A673 (cell line): Measurements from ENCODE around the gene FBXO17. TPM values are rescaled to one million over a fixed set of nuclear protein-coding genes. Genes with fewer than 3 reads are reported as not detected.

ENCODE experiments used
- BruUV-seq: library from RNA; stranded (reverse); fragments of 400-500 nt; replicated peaks from 2 replicates; lab custom pipeline; 2021; lab: Mats Ljungman, UMichigan
- CTCF ChIA-PET: fragments of 300-600 bp; sonication (Branson Sonifier 250); formaldehyde crosslinking; loops from one replicate; lab custom pipeline; 2022; ENCODE audit warnings: antibody characterized with exemption; lab: Charles Lee
- POLR2A ChIA-PET: fragments of 300-600 bp; sonication (Branson Sonifier 250); formaldehyde crosslinking; loops from one replicate; lab custom pipeline; 2022; ENCODE audit warnings: antibody characterized with exemption; ENCODE audit not compliant: low non-redundant PET; lab: Charles Lee
- DNase-seq: peaks from one replicate; pipeline ENCODE4 v3.0.0-alpha.2; 2015; ENCODE audit warnings: low spot score
- H3K27ac ChIP-seq: fragments of 200-600 bp; sonication (generic); 2 replicates; pipeline ENCODE4 v1.5.1; 2016; ENCODE audit warnings: mixed run types, low read depth, mild to moderate bottlenecking, mixed read lengths, antibody characterized with exemption, low read length; ENCODE audit not compliant: poor library complexity, severe bottlenecking
- H3K27me3 ChIP-seq: fragments of 200-600 bp; sonication (generic); replicated peaks from 2 replicates; pipeline ENCODE4 v1.6.1; 2017; ENCODE audit warnings: mixed run types, low read depth, mild to moderate bottlenecking, mixed read lengths, antibody characterized with exemption, low read length; ENCODE audit not compliant: insufficient read depth, poor library complexity
- H3K36me3 ChIP-seq: fragments of 200-600 bp; sonication (generic); 2 replicates; pipeline ENCODE4 v1.6.1; 2016; ENCODE audit warnings: mixed run types, mild to moderate bottlenecking, mixed read lengths, antibody characterized with exemption, low read length; ENCODE audit not compliant: insufficient read depth, poor library complexity, severe bottlenecking
- H3K4me1 ChIP-seq: fragments of 200-600 bp; sonication (generic); 2 replicates; pipeline ENCODE4 v1.6.1; 2017; ENCODE audit warnings: mixed run types, mild to moderate bottlenecking, mixed read lengths, antibody characterized with exemption, low read length; ENCODE audit not compliant: insufficient read depth, poor library complexity, severe bottlenecking
- H3K4me3 ChIP-seq: fragments of 200-600 bp; sonication (generic); 2 replicates; pipeline ENCODE4 v1.5.1; 2016; ENCODE audit warnings: low read depth, mixed run types, mild to moderate bottlenecking, mixed read lengths, low read length; ENCODE audit not compliant: poor library complexity, severe bottlenecking
- H3K9me3 ChIP-seq: fragments of 200-600 bp; sonication (generic); 2 replicates; pipeline ENCODE4 v1.6.1; 2016; ENCODE audit warnings: mixed run types, low read depth, mild to moderate bottlenecking, mixed read lengths, antibody characterized with exemption, low read length; ENCODE audit not compliant: poor library complexity, severe bottlenecking
- CTCF ChIP-seq: fragments of 300-800, 200-600 bp; sonication (generic); conservative IDR thresholded peaks from 2 replicates; pipeline ENCODE4 v1.5.1; 2017; ENCODE audit warnings: low read depth, mild to moderate bottlenecking, antibody characterized with exemption, low read length, moderate library complexity, mixed read lengths
- EZH2 ChIP-seq: fragments of 200-600 bp; sonication (generic); IDR thresholded peaks from 2 replicates; pipeline ENCODE4 v1.6.1; 2017; ENCODE audit warnings: borderline replicate concordance, low read depth, mild to moderate bottlenecking, mixed read lengths, antibody characterized with exemption, low read length; ENCODE audit not compliant: poor library complexity, severe bottlenecking
- intact Hi-C: fragments of 100-400 bp; cut with micrococcal nuclease; formaldehyde crosslinking; loops from one replicate; pipeline ENCODE4 v1.10.0; 2022; ENCODE audit not compliant: unreplicated experiment
- total RNA-seq: library from RNA; stranded (reverse); gene quantifications from 2 replicates; pipeline ENCODE4 v1.2.3, GENCODE V29; 2021

The FBXO17 gene
- total RNA-seq, 1 experiment from 2014 or later = 26.0 TPM

- ChIA-PET CTCF (no interaction called here), POLR2A (no interaction called here)
- no peak overlapping the region for H3K27ac ChIP-seq
- no peak overlapping the region for H3K4me3 ChIP-seq
- H3K36me3 ChIP-seq = no peaks in the 10 kb centered on the region
- BruUV-seq = no TSS peak
- no peaks in the 10 kb centered on the region for H3K4me1 ChIP-seq
- H3K27me3 ChIP-seq = no peaks in the 10 kb centered on the region
- TF ChIP-seq CTCF (no peak), EZH2 (no peak)
- DNase-seq = no peak
- H3K9me3 ChIP-seq = no peaks in the 10 kb centered on the region
- intact Hi-C loops = no loop called here
These were observed 9.7 kb upstream of the FBXO17 start for GRCh38 chr19:38985262-38985661.

- TF ChIP-seq EZH2 (no peak), CTCF (no peak)
- ChIA-PET POLR2A (no interaction called here), CTCF (no interaction called here)
- no peaks in the 10 kb centered on the region for H3K27me3 ChIP-seq
- H3K4me1 ChIP-seq = peaks cover 8% of the 10 kb centered on the region
- H3K27ac ChIP-seq = no peak overlapping the region
- no peak for DNase-seq
- intact Hi-C loops = no loop called here
- no peaks in the 10 kb centered on the region for H3K36me3 ChIP-seq
- no TSS peak for BruUV-seq
- no peak overlapping the region for H3K4me3 ChIP-seq
- H3K9me3 ChIP-seq = no peaks in the 10 kb centered on the region
These were observed 5.2 kb upstream of the FBXO17 start for GRCh38 chr19:38980583-38981374.

GRCh38 chr19:38979812-38980211 lies 4.3 kb upstream of the FBXO17 start:
- ChIA-PET POLR2A (no interaction called here), CTCF (no interaction called here)
- TF ChIP-seq EZH2 (no peak), CTCF (no peak)
- no peaks in the 10 kb centered on the region for H3K27me3 ChIP-seq
- peaks cover 8% of the 10 kb centered on the region for H3K4me1 ChIP-seq
- H3K4me3 ChIP-seq = no peak overlapping the region
- no peak overlapping the region for H3K27ac ChIP-seq
- DNase-seq = no peak
- BruUV-seq = no TSS peak
- no peaks in the 10 kb centered on the region for H3K36me3 ChIP-seq
- intact Hi-C loops = loop anchor here (10.0 kb wide), 1 partner anchor 135 kb away; no protein-coding TSS in a partner anchor
- H3K9me3 ChIP-seq = no peaks in the 10 kb centered on the region
